ENCODE measurements around the gene PAH. TPM values are rescaled to one million over a fixed set of nuclear protein-coding genes. Genes with fewer than 3 reads are reported as not detected.

Gene PAH
- total RNA-seq, 2 experiments from 2014 or later: not detected

DNA sequence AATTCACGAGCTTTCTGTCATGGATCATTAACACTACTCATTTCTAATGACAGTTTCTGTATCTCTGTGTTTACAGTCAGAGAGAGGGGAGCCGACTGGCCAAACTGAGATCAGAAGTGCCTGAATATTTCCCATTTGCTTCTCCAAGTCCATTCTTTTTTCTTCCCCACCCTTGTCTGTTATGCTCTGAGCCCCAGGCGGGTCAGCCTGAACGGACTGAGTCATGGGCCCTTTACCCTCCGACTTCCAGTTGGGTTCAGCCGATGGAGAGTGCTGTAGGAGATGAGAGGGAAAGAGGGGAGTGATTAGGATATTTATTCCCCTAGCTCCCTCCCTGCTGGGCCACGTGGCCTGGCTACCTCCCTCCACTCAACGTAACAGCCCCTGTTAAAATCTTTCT, 104.7 kb downstream of the PAH start:
- H3K27ac Mint-ChIP-seq: no peak overlapping the region
- CTCF ChIA-PET: interaction anchor here (1.2 to 1.5 kb wide), 2 partner anchors 839 to 872 kb away, joined by 3 to 4 read pairs; no protein-coding TSS in a partner anchor
- no peaks in the 10 kb centered on the region for H3K4me1 Mint-ChIP-seq

DNA sequence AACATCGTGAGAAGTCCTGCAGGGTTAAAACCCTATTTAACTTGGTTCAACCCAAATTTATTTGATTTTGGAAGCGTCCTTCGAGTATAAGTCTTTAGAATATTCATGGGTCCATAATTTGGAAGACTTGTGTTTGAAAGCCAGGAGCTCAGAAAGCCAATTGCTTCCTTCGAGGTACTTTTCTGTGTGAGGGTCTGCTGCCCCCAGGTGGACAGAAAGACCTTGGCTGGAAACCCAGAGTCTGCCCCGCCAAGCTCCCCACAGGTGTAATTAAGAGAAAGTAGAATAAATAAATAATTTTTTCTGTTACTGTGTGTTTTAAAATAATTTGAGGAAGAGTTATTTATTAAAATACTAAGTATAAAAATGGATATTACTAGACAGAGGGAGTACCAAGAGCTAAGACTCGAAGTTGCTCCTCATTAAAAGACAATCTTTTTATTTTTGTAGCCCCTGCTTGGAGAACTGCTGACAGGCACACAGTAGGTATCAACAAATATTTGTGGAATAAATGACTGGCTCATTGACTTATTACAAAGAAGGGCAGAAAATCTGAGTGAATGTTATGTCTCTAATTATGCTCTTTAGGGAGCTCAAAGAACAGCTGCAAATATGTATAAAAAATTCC, 105.8 kb downstream of the PAH start:
- ATAC-seq (no peak), DNase-seq (no peak)
- H3K9me3 Mint-ChIP-seq (ENCODE audit: low read depth): no peaks in the 10 kb centered on the region
- no peaks in the 10 kb centered on the region for H3K36me3 Mint-ChIP-seq
- CTCF ChIA-PET: interaction anchor here (0.7 to 1.5 kb wide), 7 partner anchors 16 to 880 kb away, joined by 3 to 5 read pairs (median 3); no protein-coding TSS in a partner anchor
- no peaks in the 10 kb centered on the region for H3K4me1 Mint-ChIP-seq
- no peak overlapping the region for H3K27ac Mint-ChIP-seq
- H3K4me3 Mint-ChIP-seq: no peak overlapping the region
- H3K27me3 Mint-ChIP-seq: peaks cover 16% of the 10 kb centered on the region

More for the DNA sequence above, 104.7 kb downstream of the PAH start:
- no peak for ATAC-seq
- Mint-ChIP-seq H3K27me3 (peaks cover 15% of the 10 kb centered on the region), H3K4me3 (no peak overlapping the region), H3K9me3 (ENCODE audit: low read depth) (no peaks in the 10 kb centered on the region), H3K36me3 (no peaks in the 10 kb centered on the region)
- DNase-seq: no peak

DNA sequence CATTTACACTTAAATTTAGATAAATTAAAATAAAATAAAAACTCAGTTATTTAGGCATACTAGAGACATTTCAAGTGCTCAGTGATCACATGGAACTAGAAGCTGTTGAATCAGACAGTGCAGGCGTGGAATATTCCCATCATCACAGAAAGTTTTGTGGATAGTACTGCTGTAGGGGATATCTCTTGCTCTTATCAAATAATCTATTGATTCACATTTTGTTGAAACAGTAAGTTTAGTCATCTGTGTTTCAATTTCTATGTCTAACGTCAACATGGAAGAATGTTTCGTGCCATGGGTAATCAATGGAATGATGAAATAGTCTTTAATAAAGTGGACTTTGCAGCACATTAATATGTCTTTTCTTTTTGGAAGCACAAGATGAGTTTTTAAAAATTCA, 108.6 kb downstream of the PAH start:
- Mint-ChIP-seq H3K27ac (no peak overlapping the region), H3K36me3 (no peaks in the 10 kb centered on the region), H3K4me3 (no peak overlapping the region), H3K9me3 (ENCODE audit: low read depth) (no peaks in the 10 kb centered on the region), H3K4me1 (no peaks in the 10 kb centered on the region), H3K27me3 (peaks cover 14% of the 10 kb centered on the region)
- DNase-seq (no peak), ATAC-seq (no peak)
- CTCF ChIA-PET: interaction anchor here (1.5 kb wide), 1 partner anchor 9 kb away, joined by 3 read pairs; no protein-coding TSS in a partner anchor

DNA sequence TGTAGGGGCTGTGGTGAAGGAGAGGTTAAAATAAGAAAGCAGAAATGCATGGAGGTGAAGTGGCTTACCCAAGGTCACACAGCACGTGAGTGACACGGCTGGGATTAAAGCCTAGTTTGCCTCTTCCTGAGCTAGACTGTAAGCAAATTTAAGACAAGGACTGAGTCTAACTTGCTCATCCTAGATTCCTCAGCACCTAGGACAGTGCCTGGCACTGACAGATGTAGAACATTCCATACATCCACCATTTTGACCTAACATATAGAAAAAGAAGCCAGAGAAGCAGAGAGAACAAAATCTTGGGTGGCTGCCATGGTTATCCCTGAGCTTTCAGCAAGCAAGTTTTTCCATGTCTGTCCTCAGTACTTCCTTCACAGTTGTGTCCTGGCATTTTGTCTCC, 110.5 kb downstream of the PAH start:
- Mint-ChIP-seq H3K27me3 (peaks cover 4% of the 10 kb centered on the region), H3K36me3 (no peaks in the 10 kb centered on the region), H3K4me1 (no peaks in the 10 kb centered on the region), H3K4me3 (no peak overlapping the region), H3K27ac (no peak overlapping the region), H3K9me3 (ENCODE audit: low read depth) (no peaks in the 10 kb centered on the region)
- no peak for DNase-seq
- no peak for ATAC-seq
- CTCF ChIA-PET: interaction anchor here (1.0 kb wide), 1 partner anchor 826 kb away, joined by 4 read pairs; no protein-coding TSS in a partner anchor

DNA sequence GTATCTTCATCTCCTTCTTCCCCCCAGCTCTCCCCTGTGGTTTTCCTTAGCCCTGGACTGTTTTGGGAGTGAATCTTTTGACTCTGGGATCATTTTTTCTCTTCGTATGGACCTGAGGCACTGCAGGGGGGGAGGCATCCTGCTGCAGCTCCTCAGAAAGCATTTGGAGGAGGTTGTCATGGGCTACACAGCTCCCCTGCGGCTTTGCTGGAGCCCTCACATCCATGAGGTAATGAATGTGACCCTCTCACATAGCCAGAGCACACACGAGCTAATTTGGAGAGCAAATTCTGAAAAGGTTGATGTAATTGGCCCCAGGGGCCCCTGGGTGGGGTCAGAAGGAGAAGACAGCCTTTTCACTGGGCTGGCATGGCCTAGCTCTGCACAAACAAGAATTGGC, 110.9 kb downstream of the PAH start:
- CTCF ChIA-PET: interaction anchor here (1.0 kb wide), 1 partner anchor 827 kb away, joined by 4 read pairs; no protein-coding TSS in a partner anchor
- Mint-ChIP-seq H3K9me3 (ENCODE audit: low read depth) (no peaks in the 10 kb centered on the region), H3K27me3 (peaks cover 2% of the 10 kb centered on the region), H3K4me1 (no peaks in the 10 kb centered on the region), H3K4me3 (no peak overlapping the region), H3K36me3 (no peaks in the 10 kb centered on the region), H3K27ac (no peak overlapping the region)
- no peak for ATAC-seq
- DNase-seq: no peak

DNA sequence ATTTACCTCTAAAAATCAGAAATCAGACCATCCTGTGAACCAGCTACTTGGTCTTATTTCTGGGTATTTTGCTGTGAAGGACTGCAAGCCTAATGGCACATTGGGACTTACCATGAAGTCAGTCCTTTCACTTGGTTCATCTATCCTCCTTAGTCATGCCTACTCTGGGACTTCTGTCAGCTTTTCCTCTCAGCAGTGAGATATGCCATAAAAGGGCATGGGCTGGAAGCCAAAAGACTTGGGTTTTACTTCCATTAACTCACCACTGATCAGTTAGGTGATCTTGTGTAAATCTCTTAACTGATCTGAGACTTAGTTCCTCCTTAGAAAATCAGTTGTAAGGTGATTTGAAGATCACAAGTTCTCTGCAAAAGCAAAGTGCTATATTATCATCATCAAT, 116.5 kb downstream of the PAH start:
- Mint-ChIP-seq H3K4me3 (no peak overlapping the region), H3K9me3 (ENCODE audit: low read depth) (no peaks in the 10 kb centered on the region), H3K27ac (no peak overlapping the region), H3K4me1 (no peaks in the 10 kb centered on the region), H3K27me3 (peaks cover 4% of the 10 kb centered on the region), H3K36me3 (no peaks in the 10 kb centered on the region)
- ATAC-seq (no peak), DNase-seq (no peak)
- CTCF ChIA-PET: no interaction called here

DNA sequence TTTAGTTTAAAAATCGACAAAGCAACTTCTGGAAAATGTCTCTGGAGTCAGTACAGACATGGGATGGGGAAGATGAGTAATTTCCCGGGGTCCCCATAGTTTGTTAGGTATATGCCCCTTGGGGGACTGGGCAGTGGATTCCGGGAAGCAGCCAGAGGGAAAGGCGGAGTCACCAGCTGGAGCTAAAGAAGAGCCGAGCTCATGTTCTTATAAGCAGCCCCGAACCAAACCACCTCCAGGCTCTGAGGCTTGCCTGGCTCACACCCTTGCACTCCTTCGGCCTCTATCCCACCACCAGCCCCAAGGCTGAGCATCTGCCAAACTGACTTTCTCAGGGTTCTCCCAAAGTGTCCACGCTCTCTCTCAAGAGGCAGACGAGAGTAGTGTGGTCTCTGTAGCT, 117.8 kb downstream of the PAH start:
- Mint-ChIP-seq H3K4me1 (no peaks in the 10 kb centered on the region), H3K36me3 (no peaks in the 10 kb centered on the region), H3K4me3 (no peak overlapping the region), H3K27me3 (peaks cover 4% of the 10 kb centered on the region), H3K27ac (no peak overlapping the region), H3K9me3 (ENCODE audit: low read depth) (no peaks in the 10 kb centered on the region)
- CTCF ChIA-PET: no interaction called here
- DNase-seq (no peak), ATAC-seq (no peak)

DNA sequence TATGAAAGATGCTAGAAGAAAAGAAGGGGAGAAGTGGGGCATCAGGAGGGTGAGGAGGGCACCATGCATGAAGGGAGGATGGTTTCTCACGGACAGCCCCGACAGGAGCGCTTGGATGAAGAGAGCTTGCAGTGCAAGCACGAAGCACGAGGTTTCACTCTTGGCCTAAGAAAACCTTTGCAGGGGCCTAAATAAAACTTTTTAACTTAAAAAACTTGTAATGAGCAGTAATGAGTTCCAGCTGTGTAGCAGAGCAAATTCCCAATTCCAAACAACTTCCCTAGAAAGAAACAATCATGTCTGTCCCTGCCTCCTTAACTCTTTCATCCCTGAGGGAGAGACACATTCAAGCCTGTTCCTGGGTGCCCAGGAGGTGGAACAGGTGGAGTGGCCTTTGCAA, 119.5 kb downstream of the PAH start:
- Mint-ChIP-seq H3K36me3 (no peaks in the 10 kb centered on the region), H3K4me3 (no peak overlapping the region), H3K27ac (no peak overlapping the region), H3K27me3 (peaks cover 4% of the 10 kb centered on the region), H3K4me1 (no peaks in the 10 kb centered on the region), H3K9me3 (ENCODE audit: low read depth) (no peaks in the 10 kb centered on the region)
- no peak for ATAC-seq
- CTCF ChIA-PET: no interaction called here
- DNase-seq: no peak

DNA sequence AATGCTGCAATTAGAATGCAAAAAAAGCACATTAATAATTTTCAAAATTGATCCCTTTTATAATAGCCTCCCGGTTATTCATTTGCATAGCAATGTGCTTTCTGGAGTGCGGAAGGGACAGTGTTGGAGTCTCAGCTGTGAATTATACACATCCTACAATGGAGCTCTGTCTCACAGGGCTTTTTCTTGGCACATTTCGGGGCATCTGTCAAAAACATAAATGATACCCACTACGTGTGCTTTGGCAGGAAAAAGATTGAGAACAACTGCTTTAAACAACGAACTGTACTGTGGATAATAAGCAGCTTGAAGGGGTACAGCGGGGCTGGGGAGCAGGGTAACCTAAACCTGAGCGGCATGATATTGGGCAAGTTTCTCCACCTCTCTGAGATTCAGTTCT, 123.1 kb downstream of the PAH start:
- no peak for DNase-seq
- CTCF ChIA-PET: no interaction called here
- no peaks in the 10 kb centered on the region for H3K9me3 Mint-ChIP-seq (ENCODE audit: low read depth)

More for the DNA sequence above, 123.1 kb downstream of the PAH start:
- Mint-ChIP-seq H3K4me3 (no peak overlapping the region), H3K27ac (no peak overlapping the region), H3K4me1 (no peaks in the 10 kb centered on the region), H3K36me3 (no peaks in the 10 kb centered on the region), H3K27me3 (peaks cover 7% of the 10 kb centered on the region)
- no peak for ATAC-seq

Other genes with a start within 250 kb of the PAH start
- gene ASCL1, start 40.4 kb upstream of the PAH start, total RNA-seq: not detected

Measured in activated CD8-positive, alpha-beta memory T cell treated with anti-CD3 and anti-CD28 coated beads, Interleukin-2, amount 10 ng/mL, durations not matched to agents 7 days and 5 days (primary cell).